Type B pancreatic cell (in vitro differentiated cells): Measurements from ENCODE around the gene NUCB1. TPM values are rescaled to one million over a fixed set of nuclear protein-coding genes. Genes with fewer than 3 reads are reported as not detected.

Source experiments
- DNase-seq: peaks from one replicate; pipeline ENCODE4 v3.0.0; 2021; ENCODE audit warnings: mixed read lengths; ENCODE audit not compliant: unreplicated experiment; ENCODE audit errors: extremely low spot score
- H3K27ac Mint-ChIP-seq: 2 replicates; pipeline ENCODE4 v1.8.0; 2021; ENCODE audit warnings: mild to moderate bottlenecking, mixed read lengths
- H3K27me3 Mint-ChIP-seq: 2 replicates; pipeline ENCODE4 v1.8.0; 2021; ENCODE audit warnings: mixed read lengths
- H3K36me3 Mint-ChIP-seq: 2 replicates; pipeline ENCODE4 v1.8.0; 2021; ENCODE audit warnings: mixed read lengths
- H3K4me1 Mint-ChIP-seq: one replicate; pipeline ENCODE4 v1.8.0; 2021; ENCODE audit warnings: mixed read lengths; ENCODE audit not compliant: unreplicated experiment
- H3K4me3 Mint-ChIP-seq: 2 replicates; pipeline ENCODE4 v1.8.0; 2021; ENCODE audit warnings: mild to moderate bottlenecking, mixed read lengths
- H3K9me3 Mint-ChIP-seq: 2 replicates; pipeline ENCODE4 v1.8.0; 2021; ENCODE audit warnings: mixed read lengths
- total RNA-seq: library from RNA; stranded (reverse); gene quantifications from 2 replicates; pipeline ENCODE4 v1.2.1, GENCODE V29; 2021; ENCODE audit warnings: low replicate concordance
- TF ChIP-seq, protein P1 (sequence below): fragments of 200-600 bp; sonication (generic); conservative IDR thresholded peaks from 2 replicates; pipeline ENCODE4 v1.5.0; 2021; ENCODE audit warnings: antibody characterized with exemption, mild to moderate bottlenecking

Gene NUCB1
- total RNA-seq, 1 donor from 2014 or later, result 202 TPM

DNA sequence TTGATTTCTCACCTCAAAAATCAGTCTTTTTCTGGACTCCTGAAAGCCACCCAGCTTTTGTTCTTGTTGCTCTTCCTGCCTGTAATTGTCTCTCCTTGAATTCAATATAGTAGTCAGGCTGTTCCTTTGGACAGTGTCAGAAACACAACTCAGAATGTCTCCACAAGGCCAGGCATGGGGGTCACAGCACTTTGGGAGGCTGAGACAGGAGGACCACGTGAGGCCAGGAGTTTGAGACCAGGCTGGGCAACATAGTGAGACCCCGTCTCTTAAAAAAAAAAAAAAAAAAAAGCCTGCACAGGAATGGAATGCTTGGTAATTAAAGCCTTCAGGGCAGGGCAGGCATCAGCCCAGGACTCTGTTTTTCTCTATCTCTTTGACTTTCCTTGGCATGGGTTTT lies 45.7 kb downstream of the NUCB1 start:
- H3K36me3 Mint-ChIP-seq, result no peaks in the 10 kb centered on the region
- no peaks in the 10 kb centered on the region for H3K9me3 Mint-ChIP-seq
- H3K4me3 Mint-ChIP-seq, result no peak overlapping the region
- no peaks in the 10 kb centered on the region for H3K4me1 Mint-ChIP-seq
- no peak for DNase-seq
- no peaks in the 10 kb centered on the region for H3K27me3 Mint-ChIP-seq
- no peak overlapping the region for H3K27ac Mint-ChIP-seq
- TF ChIP-seq, protein P1, sequence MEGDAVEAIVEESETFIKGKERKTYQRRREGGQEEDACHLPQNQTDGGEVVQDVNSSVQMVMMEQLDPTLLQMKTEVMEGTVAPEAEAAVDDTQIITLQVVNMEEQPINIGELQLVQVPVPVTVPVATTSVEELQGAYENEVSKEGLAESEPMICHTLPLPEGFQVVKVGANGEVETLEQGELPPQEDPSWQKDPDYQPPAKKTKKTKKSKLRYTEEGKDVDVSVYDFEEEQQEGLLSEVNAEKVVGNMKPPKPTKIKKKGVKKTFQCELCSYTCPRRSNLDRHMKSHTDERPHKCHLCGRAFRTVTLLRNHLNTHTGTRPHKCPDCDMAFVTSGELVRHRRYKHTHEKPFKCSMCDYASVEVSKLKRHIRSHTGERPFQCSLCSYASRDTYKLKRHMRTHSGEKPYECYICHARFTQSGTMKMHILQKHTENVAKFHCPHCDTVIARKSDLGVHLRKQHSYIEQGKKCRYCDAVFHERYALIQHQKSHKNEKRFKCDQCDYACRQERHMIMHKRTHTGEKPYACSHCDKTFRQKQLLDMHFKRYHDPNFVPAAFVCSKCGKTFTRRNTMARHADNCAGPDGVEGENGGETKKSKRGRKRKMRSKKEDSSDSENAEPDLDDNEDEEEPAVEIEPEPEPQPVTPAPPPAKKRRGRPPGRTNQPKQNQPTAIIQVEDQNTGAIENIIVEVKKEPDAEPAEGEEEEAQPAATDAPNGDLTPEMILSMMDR, result no peak

DNA sequence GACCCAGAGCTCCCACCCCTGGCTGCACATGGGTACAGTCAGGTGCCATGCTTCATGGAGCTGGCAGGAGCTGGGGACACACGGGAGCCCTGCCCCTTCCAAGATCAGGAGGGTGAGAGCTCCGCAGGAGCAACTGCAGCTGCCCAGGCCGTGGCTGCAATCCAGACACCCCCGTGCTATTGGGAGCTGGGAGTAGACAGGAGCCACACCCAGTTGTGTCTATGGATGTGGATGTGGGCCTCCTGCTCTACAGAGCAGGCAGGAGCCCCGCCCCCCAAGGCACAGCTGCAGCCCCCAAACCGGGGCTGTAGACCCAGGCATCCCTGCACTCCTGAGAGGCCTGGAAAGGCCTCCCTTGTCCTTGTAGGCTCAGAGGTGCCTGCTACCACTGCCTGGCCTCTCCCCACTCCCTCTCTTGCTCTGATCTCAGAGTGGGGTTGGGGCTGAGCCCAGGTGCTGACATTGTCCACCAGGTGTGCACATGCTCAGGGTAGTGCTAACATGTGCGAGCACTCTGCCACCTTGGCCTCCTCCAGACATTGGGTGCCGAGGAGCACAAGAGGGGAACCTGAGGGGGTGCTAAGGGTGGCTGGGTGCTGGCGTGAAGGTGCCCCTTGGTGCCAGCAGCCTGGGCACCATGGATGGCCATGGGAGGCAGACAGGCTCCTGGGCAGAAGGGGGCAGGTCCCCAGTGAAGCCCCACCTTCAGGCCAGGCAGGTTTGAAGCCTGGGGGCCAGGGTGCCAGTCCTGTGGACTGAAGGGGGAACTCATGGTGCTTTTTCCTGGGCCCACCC lies 46.5 kb downstream of the NUCB1 start:
- no peaks in the 10 kb centered on the region for H3K36me3 Mint-ChIP-seq

DNA sequence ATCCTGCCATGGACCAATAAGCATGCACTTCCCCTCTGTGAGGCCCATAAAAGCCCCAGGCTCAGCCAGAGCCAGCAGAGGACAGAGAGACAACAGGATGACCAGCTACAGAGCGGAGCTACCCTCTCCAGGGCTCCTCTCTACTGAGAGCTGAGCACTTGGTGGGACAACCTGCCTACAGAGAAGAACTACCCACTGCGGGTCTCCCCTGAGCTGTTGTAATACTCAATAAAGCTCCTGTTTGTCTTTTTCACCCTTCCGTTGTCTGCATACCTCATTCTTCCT lies 47.1 kb downstream of the NUCB1 start:
- Mint-ChIP-seq H3K27ac (no peak overlapping the region), H3K36me3 (no peaks in the 10 kb centered on the region), H3K27me3 (no peaks in the 10 kb centered on the region), H3K4me1 (no peaks in the 10 kb centered on the region), H3K9me3 (no peaks in the 10 kb centered on the region), H3K4me3 (no peak overlapping the region)
- TF ChIP-seq, protein P1, result no peak
- DNase-seq, result no peak

More for the DNA sequence above, 46.5 kb downstream of the NUCB1 start:
- Mint-ChIP-seq H3K9me3 (no peaks in the 10 kb centered on the region), H3K27ac (no peak overlapping the region), H3K4me3 (no peak overlapping the region), H3K27me3 (no peaks in the 10 kb centered on the region), H3K4me1 (no peaks in the 10 kb centered on the region)
- TF ChIP-seq, protein P1, result no peak
- no peak for DNase-seq

DNA sequence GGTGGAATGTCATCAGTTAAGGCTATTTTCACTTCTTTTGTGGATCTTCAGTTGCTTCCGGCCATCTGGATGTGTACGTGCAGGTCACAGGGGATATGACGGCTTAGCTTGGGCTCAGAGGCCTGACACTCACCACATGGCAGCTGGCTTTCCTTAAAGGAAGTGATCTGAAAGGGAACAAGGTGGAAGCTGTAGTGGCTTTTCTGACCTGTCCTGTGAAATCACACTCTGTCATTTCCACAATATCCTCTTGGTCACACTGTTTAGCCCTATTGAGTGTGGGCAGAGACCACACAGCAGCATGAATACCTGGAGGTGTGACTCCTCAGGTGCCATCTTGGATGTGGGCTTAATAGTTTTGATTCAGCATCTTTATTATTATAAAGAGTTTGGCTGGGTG lies 50.0 kb downstream of the NUCB1 start:
- H3K27ac Mint-ChIP-seq, result peak overlapping the region; percentile 23
- H3K27me3 Mint-ChIP-seq, result no peaks in the 10 kb centered on the region
- no peaks in the 10 kb centered on the region for H3K36me3 Mint-ChIP-seq
- TF ChIP-seq, protein P1, result no peak
- no peak for DNase-seq
- H3K9me3 Mint-ChIP-seq, result no peaks in the 10 kb centered on the region
- peaks cover 4% of the 10 kb centered on the region for H3K4me1 Mint-ChIP-seq
- no peak overlapping the region for H3K4me3 Mint-ChIP-seq

DNA sequence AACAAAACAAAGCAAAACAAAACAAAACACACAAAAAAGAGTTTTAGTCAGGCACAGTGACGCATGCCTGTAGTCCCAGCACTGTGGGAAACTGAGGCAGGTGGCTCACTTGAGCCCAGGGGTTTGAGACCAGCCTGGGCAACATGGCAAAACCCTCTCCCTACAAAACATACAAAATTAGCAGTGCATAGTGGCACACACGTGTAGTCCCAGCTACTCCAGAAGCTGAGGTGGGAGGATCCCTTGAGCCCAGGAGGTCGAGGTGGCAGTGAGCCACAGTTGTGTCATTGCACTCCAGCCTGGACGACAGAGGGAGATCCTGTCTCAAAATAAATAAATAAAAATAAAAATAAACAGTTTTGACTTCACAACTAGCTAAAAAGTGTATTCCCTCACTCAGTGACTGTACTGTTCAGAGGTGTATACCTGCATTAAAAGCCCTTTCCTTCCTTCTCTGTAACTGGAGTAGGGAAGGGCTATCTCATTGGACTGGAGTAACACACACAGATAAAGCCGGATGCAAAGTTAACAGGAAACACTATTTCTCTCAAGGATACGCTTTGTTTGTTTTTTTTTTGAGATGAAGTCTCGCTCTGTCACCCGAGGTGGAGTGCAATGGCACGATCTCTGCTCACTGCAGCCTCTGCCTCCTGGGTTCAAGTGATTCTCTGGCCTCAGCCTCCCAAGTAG lies 50.9 kb downstream of the NUCB1 start:
- H3K9me3 Mint-ChIP-seq, result no peaks in the 10 kb centered on the region
- no peaks in the 10 kb centered on the region for H3K27me3 Mint-ChIP-seq
- no peak for DNase-seq
- no peak overlapping the region for H3K27ac Mint-ChIP-seq
- H3K4me3 Mint-ChIP-seq, result no peak overlapping the region
- H3K4me1 Mint-ChIP-seq, result peaks cover 12% of the 10 kb centered on the region
- no peaks in the 10 kb centered on the region for H3K36me3 Mint-ChIP-seq
- TF ChIP-seq, protein P1, result no peak
